GM21825 (cell line): ENCODE results near the gene THRAP3.

ENCODE experiments used
- ATAC-seq: cut with Tn5 transposase; IDR thresholded peaks from one replicate; pipeline ENCODE4 v1.9.1; 2021; ENCODE audit warnings: mild to moderate bottlenecking, moderate library complexity; ENCODE audit not compliant: unreplicated experiment

The THRAP3 gene

DNA sequence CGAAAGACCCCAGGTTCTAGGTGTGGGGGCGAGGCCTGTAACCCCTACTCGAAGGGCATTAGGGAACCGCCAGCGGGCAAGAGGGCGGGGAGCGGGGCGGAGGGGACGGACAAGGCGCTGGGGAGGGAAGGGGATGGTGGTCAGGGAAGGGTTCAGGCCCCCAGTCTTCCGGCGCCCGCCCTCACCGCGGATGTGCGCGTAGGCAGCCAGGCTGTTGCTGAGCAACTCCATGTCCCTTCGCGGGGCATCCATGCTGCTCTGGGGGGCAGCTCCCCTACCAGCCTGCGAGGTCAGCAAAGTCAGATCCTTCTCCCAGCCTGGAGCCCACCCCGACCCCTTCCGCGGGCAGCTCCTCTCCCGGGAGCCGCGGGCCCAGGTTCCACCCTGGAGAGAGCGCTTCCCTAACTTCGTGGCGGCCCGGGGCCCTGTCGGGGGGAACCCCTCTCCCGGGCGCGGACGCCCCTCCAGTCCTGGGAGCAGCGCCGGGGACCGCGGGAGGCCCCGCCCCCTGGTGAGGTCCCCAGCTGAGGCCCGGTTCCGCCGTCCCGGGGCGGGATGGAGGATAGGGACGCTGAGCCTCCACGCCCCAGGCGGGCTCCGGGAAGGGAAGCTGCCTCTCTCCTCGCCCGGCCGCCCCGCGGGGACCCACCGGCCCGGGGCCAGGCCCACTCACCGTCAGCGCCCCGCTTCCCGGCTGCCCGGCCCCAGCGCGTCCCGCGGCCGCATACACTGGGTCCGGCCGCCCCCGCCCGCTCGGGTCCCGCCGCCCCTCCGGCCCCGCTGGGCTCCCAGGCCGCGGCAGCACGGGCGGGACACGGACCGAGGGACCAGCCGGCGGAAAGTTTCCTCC, 98.8 kb downstream of the THRAP3 start:
- ATAC-seq: no peak

DNA sequence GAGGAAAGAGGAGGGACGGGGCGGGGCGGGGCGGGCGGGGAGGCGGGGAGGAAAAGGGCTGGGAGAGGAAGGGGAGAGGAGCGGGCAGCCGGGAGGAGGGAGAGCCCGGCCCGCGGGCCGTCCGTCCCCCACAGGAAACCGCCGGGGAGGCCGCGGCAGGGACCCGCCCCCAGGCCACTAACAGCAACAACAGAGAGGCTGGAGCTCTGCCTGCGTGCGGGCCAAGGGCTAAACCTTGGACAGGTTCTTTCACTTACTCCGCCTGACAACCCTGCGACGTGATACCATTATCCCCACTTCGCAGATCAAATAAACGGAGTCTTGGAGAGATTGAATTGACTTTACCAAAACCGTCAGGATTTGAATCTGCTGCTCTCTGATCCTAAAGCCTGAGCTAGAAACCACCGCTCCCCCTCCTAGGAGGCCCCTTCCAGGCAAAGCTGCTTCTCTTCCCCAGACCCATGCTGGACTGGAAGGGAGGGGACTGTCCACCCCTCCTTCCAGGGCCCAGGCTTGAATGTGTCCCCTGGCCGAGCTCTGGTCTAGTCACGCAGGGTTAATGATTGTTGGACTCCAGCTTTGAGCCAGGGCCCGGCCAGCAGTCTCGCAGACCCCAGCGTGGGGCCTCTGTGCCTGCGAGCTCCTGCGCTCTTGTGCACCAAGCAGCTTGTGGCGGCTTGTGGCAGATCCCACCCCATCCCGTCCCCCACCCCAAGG, 99.6 kb downstream of the THRAP3 start, which contains the start of gene EVA1B:
EVA1B (minus strand) TSS at position 10 of the 717 bp plus-strand sequence. CDS start 608 bp downstream, outside the sequence.
- ATAC-seq: no peak

DNA sequence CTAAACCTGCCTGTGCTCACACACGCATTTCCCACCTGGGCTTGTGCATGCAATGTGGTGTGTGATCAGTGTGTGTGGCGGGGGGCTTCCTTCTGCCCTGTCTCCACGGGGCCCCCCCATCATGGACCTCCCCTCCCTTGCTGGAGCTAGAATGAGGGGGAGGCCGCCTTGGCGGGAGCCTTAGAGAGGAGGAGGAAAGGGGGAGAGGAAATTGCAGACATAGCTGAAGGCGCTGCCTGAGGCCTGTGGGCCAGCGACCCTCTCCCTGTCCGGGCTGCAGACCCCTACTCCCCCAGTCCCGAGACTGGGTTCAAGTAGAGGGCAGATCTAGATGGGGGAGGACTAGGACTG, 100.1 kb downstream of the THRAP3 start:
- ATAC-seq: no peak

DNA sequence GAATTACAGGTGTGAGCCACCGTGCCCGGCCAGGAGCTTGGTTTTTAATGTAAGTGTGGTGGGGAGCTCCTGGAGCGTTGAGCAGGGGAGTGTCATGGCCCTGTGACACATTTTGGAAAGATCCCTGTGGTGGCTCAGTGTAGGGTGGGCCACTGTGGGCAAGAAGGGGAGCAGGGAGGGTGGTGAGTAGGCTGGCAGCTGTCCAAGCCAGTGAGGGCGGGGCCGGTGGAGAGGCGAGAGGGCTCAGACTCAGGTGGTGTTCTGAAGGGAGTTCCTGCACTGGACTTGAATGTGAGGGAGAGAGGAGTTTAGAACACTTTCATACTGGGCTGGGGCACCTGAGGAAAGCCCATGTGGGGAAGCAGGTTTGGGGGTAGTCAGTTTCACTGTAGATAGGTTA, 102.3 kb downstream of the THRAP3 start:
- ATAC-seq: no peak

DNA sequence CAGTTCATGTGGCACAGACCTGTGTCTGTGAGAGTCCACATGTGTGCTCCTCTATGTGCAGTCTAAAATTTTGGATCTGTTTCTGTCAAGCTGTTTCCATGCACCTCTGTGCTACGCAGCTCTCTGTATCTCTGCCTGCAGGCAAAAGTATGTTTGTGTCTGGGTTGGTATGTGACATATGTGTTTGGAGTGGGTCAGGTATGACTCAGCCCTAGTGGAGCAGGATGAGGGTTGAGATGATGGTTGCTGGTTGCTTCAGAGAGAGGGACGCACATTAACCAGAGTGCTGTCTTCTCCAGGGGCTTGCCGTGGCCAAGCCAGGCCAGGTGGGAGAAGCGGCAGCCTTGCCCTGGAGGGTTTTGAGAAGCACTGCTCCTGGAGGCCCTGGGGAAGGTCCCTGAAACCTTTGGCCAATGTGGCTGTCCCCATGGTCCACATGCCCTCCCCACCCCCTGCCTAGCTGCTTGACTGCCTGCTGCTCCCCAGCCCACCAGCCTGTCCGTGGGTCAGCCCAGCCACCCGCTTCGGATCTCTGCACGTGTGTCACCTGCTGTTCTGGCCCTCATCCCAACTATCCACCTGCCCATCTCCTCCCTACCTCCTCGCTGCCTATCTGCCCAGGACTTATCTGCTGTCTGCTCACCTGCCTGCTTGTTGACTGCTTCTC, 103.3 kb downstream of the THRAP3 start:
- ATAC-seq: no peak

DNA sequence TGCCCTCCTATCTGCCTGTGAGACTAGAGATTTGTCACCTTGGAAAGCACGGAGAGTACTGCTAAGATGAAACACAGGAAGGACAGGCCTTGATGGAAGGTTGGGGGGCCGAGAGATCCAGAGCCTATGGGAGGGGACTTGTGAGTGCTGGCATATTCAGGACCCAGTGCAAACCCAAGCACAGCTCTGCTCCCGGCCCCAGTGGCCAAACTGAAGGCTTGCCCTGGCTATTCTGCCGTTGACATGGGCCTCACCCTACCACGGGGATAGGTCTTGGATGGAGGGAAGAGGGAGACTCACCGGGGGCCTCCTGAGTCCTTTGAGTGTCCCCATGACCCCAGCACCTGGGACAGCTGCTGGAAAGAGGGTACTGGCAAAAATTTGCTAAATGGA, 103.8 kb downstream of the THRAP3 start:
- ATAC-seq: no peak

DNA sequence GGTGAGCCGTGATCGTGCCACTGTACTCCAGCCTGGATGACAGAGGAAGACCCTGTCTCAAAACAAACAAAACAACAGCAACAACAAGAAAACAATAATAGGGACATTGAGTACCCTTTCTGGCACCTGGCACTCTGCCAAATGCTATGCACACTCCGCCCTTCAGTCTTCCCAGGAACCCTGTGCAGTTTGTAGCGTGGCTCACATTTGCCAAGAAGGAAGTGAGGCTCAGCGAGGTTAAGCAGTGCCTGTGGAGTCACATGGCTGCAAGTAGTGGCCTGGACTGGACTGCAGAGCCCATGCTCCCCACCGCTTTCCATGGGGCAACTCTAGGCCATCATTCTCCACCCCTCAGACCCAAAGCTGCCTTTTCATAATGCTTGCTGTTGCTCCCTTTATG, 104.5 kb downstream of the THRAP3 start:
- ATAC-seq: no peak

DNA sequence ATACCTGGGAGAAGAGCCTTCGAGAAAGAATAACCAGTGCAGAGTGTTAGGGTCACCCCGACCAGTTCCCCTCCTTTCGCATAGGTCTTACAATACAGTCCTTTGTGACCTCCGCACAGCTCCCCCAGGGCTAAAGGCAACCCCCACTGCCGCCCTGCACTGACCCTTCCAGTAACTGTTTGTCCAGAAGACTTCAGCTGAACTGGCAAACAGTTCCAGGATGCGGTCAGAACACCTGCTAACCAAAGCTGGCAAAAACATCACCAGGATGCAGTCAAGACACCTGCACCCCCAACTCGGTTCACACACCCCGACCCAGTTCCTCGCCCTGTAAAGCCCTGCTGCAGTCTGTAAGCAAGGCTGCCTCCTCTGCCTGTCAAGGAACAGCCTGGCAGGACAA, 105.6 kb downstream of the THRAP3 start:
- ATAC-seq: no peak

DNA sequence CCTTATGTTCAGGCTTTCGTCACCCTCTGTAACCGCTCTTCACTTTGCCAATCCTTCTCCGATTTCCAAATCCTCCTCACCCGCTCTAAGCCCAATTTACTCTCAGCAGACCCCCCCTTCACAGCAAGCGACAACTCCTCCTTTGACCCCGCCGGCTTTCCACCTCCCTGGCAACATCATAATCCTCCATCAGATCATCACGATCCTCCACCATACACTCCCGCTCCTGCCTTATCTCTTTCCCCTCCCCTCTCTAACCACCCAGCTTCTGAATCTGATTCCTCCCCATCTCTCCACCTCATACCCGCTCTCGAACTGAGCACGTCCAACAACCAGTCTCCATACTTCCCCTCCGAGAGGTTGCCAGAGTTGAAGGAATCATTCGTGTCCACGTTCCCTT, 106.7 kb downstream of the THRAP3 start:
- ATAC-seq: no peak

DNA sequence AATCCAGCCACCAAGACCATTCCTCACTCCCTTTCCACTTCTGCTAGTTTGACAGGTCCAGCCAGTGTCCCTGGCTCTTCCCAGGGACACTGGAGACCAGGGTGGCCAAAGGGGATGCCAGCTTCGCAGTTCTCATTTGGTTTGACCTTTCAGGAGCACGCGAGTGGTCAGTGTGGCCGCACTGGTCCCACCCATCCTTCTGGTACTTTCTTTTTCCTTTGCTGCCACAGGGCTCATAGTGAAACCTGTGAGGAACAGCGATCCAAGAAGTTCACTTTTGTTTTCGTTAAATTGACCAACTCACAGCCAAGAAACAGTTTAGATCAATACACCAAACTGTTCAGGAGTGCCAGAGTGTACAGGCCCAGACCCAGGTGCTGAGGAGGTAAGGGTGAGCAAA, 113.6 kb downstream of the THRAP3 start:
- ATAC-seq: no peak

DNA sequence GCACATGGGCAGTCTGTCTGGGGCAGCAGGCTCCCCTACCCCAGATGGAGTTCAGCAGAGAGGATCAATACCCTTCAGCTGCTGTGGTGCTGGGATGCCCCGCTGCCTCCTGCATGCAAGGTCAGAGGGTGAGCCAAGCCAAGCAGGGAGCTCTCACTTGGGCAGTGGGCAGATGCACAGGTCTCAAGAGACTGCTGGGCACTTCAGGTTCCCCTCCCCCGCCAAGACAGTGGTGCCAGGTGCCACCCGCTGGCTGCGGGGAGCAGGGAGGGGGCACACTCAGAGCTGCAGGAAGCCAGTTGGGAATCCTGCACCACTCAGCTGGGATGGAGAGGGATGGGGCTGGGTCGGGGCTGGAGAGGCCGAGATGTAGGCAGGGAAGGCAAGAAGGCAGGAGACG, 115.0 kb downstream of the THRAP3 start:
- ATAC-seq: no peak

DNA sequence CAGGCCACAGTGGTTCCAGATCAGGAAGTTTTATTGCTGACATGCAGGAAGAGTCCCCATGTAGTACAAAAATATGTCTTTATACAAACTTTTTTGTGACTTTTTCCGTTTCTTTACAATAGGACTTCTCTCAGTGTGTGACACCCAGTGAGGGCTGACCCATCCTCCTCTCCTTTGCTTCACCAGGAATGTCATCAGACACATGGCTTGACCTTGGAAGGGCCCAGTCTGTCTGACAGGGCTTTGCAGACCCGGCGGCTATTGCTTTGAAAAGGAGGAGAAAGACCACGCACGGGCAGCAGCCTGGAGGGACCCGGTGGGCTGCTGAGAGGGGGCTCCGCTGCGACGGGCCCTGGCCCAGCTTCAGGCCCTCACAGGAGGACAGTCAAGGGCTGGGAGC, 115.4 kb downstream of the THRAP3 start:
- ATAC-seq: no peak

DNA sequence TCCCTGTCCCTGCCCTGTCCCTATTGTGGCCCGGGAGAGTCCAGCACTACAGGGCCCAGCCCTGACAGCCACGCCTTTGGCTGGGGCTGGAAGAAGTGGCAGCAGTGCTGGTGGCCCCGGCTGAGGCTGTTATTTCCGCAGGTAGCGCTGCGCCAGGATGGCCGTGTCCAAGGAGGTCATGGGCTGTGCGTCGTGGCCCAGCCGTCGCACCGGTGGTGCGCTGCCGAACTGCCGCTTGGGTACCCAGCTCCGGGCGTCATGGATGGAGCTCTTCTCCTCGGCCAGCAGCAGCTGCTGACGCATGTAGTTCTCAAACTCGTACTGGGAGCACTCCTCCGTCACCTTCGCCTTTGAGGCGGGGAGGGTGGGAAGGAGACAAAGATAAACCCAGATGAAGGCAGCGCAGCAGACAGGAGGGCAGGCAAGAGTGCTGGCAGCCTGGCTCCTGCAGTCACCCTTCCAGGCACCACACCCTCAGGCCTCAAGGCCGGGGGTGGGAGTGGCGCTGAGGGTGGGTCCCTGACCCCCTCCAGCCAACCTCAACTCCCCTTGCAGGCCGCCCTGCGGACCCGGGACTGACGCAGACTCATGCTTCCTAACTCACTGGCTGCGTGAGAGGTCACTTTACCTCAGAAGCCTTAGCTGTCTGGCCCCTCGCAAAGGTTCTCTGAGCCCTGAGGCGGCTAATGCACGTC, 117.5 kb downstream of the THRAP3 start:
- ATAC-seq: no peak

DNA sequence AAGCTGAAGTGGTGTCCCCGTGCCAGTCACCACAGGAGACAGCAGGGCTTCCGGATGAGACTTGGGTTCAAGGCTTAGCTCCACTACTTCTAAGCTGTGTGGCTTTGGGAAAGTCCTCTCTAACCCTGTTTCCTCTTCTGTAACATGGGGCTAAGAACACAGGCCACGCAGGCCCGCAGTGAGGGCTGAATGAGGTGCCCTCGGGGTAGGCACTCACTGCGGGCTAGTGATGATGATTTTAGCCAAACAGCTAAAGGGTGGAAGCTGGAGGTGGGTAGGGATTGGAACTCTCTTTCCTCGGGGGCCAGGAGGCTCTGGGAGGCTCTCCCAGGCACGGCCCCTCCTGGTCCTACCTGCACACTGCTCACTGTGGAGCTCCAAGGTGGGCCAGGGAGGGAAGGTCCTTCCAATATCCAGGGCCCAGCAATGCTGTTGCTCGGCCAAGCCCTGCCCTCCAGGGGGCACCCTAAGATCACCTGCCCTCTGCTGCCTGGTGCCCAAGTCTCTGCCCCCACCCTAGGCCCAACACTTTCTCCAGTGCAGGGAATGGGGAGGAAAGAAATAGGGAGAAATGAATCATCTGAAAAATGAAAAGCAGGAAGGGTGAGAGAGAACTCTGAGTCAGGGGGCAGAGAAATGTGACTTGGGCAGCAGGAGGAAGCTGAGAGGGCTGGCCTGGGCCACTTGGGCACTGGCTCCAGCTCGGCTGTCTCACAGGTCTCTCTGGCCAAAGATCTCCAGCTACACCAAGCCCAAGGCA, 118.4 kb downstream of the THRAP3 start:
- ATAC-seq: no peak

DNA sequence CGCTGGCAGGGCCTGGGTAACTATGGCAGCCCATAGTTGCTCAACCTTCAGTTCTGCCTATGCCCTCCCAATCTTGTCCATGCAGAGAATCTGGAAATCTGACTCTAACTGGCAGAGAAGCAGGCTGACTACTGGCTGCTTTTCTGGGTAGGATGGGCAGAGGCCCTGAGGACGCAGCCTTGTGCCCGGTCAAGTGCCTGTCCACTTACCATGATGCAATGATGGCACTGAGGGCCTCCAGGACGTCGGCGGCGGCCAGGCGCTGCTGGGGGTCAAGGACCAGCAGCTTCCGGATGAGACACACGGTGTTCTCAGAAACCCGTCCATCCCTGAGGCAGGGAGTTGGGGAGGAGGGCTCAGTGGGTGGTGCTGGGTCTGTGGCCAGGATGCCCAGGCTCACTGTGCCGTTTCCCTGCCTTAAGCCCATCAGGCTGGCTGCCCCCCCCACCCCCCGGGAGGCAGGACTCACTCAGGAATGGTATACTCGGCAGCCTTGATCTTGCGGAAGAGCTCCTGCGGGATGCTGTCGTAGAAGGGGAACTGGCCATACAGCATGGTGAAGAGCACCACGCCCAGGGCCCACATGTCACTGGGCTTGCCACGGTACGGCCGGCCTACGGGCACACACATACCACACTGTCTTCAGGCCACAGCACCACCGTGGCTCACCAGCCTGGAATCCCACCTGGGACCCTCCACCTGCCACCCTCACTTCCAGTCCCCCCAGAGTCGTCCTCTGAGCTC, 119.6 kb downstream of the THRAP3 start:
- no peak for ATAC-seq

DNA sequence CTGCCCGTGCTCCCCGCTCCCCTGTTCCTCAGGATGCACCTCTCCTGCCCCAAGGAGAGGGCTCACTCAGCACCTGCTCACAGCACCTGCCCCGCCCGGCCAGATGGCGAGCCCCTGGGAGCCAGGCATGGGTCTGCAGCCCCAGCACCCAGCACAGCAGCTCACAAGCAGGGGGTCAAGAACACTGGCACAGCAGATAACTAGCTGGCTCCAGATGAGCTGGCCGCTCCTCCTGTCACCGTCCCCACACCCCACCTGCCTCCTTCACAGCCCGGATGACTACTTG, 120.1 kb downstream of the THRAP3 start:
- no peak for ATAC-seq

DNA sequence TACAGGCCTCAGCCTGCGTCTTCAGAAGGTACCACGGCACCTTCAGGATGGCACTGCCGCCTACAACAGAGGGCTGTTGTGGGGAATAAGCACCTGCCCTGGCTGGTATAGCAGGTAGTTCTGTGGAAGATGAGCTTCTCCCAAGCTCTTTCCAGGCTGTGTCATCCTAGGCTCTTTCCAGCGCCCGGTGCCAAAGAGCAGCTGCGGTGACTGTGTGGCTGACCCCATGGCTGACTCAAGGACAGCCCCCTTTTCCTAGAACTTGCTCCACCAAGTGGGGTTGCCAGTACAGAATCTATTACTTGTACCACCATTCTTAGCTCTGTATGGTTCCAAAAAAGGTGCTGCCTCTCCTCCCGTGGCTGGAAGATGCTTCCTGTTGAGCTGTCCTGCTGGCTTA, 121.1 kb downstream of the THRAP3 start:
- ATAC-seq: no peak

DNA sequence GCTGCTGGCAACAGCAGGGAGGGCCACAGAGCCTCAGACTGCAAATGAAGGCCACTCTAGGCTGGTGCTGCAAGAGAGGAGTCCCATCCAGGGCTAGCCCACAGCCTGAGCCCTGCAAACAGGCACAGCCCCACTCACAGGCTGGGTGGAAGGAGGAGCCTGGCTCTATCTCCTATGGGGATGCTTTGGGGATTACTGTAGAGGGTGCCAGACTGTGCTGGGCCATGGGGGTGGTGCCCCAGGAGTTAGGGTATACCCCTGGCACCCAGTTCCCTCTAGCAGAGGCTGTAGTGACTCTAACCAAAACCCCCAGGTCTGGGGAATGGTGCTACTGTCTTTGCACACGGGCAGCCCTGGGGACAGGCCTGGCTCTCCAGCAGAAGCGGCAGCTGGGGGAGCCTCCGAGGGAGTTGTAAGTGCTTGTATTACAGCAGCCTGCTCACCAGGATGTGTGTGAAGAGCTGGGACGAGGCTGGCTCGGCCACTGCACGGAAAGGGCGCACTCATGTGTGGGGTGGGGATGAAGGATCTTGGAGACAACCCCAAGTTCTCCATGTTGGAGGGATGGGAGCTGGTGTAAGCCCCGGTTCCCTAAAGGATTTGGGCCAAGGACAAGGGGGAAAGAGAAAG, 122.6 kb downstream of the THRAP3 start:
- no peak for ATAC-seq

DNA sequence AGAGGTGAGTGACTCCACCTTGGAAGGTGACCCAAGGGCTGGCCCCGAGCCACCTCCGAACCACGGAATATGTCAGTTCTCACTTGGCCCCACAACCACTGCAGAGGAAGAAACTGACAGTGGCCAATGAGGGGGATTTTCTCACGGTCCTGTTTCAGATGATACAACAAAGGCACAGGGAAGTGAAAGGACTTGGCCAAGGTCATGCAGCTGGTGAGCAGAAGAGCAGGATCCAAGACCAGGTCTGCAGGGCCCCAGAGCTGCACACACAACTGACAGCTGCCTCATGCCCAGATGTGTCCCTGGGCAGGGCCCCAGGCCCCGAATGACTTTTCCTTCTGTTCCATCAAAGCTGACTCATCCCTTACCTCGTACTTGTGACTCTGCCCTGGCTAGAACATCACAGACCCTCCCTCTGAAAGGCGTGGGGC, 125.0 kb downstream of the THRAP3 start:
- ATAC-seq: peak; percentile 80

DNA sequence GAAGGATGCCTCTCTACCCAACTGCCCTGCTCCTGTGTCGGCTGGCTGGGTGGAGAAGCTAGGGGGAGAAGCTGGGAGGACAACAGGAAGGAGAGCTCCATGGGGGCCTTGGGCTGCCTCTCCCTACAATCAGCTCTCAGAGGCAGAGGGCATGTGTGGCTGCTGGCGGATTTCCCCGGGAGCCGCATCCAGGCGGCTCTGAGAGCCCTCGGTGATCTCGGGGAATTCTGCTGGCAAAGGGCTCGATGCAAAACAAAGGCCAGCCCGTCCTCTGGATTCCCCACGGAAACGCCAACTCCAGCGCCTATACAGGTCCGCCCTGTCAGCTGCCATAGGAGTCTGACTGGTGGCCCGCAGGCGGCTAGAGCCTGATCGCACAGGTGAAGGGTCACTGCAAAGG, 125.6 kb downstream of the THRAP3 start:
- ATAC-seq: no peak
